Measurements from ENCODE around the gene CHMP4B. TPM values are rescaled to one million over a fixed set of nuclear protein-coding genes. Genes with fewer than 3 reads are reported as not detected.

CHMP4B gene
- polyA plus RNA-seq, 2 of the 4 experiments (the other 2 are of a cell fraction) = 81.3 to 104 TPM

DNA sequence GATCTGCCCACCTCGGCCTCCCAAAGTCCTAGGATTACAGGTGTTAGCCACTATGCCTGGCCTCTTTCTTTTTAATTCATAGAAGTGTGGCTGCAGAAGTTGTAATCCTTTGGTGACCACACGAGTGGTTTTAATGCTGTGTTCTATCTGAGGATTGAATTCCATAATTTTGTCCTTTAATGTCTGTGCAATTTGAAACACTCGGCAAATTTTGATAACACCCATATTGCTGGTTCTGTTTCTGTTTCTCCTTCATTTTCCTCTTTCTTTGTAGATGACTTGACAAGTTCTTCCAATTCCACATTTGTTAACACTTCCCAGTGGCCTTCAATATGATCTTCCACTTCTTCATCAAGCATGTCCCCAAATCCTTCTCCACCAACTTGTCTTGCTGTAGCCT lies 2.8 kb upstream of the CHMP4B start:
- POLR2A ChIA-PET = no interaction called here
- Histone ChIP-seq H3K27ac (no peak overlapping the region), H3K4me2 (no peak overlapping the region), H3K9me3 (no peaks in the 10 kb centered on the region), H3K4me3 (no peak overlapping the region), H3K4me1 (peaks cover 17% of the 10 kb centered on the region)
- ATAC-seq (no peak), FAIRE-seq (no peak), DNase-seq (ENCODE audit: low read depth in 1 of 2, low spot score in 1 of 2) (no peak)
- CTCF ChIA-PET = interaction anchor here (0.8 to 4.5 kb wide), 2 partner anchors 15 to 262 kb away, joined by 3 to 25 read pairs; no protein-coding TSS in a partner anchor
- TF ChIP-seq, protein P1, sequence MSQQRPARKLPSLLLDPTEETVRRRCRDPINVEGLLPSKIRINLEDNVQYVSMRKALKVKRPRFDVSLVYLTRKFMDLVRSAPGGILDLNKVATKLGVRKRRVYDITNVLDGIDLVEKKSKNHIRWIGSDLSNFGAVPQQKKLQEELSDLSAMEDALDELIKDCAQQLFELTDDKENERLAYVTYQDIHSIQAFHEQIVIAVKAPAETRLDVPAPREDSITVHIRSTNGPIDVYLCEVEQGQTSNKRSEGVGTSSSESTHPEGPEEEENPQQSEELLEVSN (IDR thresholded peaks at IDR 0.05; ENCODE audit: borderline replicate concordance, low read depth) = no peak
- TF ChIP-seq MYC (IDR thresholded peaks at IDR 0.05; ENCODE audit: borderline replicate concordance, low read length) (no peak), FOSL2 (IDR thresholded peaks at IDR 0.05) (no peak), FOSL2 (CRISPR knock-in tag; IDR thresholded peaks at IDR 0.05) (no peak), MAFK (IDR thresholded peaks at IDR 0.05; ENCODE audit: partially characterized antibody) (peak; percentile 53), SREBF2 (IDR thresholded peaks at IDR 0.05) (no peak)
- 85% methylated on average over 3 of the region's 3 CpGs for WGBS (ENCODE audit: missing lambda C conversion rate)

DNA sequence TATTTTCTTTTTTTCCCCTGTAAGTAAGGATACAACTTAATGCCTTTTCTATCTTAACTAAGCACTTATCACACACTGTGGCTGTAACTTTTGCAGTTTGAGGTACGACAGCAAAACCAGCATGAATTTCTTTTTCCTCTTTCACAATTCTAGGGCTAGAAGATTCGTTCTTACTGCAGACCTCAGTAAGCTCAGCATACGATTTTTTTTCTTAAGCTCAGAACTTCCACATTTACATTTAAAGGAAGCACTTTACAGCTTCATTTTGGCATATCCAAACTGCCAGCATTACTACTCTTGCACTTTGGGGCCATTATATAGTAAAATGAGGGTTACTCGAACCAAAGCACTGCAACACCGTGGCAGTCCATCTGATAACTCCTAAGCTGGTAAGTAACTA lies 889 bp upstream of the CHMP4B start:
- Histone ChIP-seq H3K4me1 (peaks cover 19% of the 10 kb centered on the region), H3K4me3 (no peak overlapping the region), H3K4me2 (no peak overlapping the region), H3K27ac (no peak overlapping the region), H3K9me3 (no peaks in the 10 kb centered on the region)
- FAIRE-seq (no peak), DNase-seq (ENCODE audit: low read depth in 1 of 2, low spot score in 1 of 2) (no peak), ATAC-seq (no peak)
- TF ChIP-seq KDM1A (IDR thresholded peaks at IDR 0.05; ENCODE audit: low read depth) (no peak), SMC3 (IDR thresholded peaks at IDR 0.05) (no peak), CBX8 (IDR thresholded peaks at IDR 0.05) (no peak), HEYL (CRISPR knock-in tag; IDR thresholded peaks at IDR 0.05) (no peak), TP53 (CRISPR knock-in tag; IDR thresholded peaks at IDR 0.05) (no peak)
- TF ChIP-seq, protein P2, sequence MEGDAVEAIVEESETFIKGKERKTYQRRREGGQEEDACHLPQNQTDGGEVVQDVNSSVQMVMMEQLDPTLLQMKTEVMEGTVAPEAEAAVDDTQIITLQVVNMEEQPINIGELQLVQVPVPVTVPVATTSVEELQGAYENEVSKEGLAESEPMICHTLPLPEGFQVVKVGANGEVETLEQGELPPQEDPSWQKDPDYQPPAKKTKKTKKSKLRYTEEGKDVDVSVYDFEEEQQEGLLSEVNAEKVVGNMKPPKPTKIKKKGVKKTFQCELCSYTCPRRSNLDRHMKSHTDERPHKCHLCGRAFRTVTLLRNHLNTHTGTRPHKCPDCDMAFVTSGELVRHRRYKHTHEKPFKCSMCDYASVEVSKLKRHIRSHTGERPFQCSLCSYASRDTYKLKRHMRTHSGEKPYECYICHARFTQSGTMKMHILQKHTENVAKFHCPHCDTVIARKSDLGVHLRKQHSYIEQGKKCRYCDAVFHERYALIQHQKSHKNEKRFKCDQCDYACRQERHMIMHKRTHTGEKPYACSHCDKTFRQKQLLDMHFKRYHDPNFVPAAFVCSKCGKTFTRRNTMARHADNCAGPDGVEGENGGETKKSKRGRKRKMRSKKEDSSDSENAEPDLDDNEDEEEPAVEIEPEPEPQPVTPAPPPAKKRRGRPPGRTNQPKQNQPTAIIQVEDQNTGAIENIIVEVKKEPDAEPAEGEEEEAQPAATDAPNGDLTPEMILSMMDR (IDR thresholded peaks at IDR 0.05) = no peak
- TF ChIP-seq, protein P3, sequence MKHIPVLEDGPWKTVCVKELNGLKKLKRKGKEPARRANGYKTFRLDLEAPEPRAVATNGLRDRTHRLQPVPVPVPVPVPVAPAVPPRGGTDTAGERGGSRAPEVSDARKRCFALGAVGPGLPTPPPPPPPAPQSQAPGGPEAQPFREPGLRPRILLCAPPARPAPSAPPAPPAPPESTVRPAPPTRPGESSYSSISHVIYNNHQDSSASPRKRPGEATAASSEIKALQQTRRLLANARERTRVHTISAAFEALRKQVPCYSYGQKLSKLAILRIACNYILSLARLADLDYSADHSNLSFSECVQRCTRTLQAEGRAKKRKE (CRISPR knock-in tag; IDR thresholded peaks at IDR 0.05; ENCODE audit: low read depth) = no peak
- ChIA-PET CTCF (interaction anchor here (1.2 to 4.5 kb wide), 3 partner anchors 17 to 78 kb away, joined by 3 to 25 read pairs (median 7); partner anchors contain the start of gene ZNF341), POLR2A (interaction anchor here (2.3 kb wide), 1 partner anchor 183 kb away, joined by 11 read pairs; the partner anchor contains the start of gene RALY)
- 19% methylated on average over 5 of the region's 5 CpGs for WGBS (ENCODE audit: missing lambda C conversion rate)

DNA sequence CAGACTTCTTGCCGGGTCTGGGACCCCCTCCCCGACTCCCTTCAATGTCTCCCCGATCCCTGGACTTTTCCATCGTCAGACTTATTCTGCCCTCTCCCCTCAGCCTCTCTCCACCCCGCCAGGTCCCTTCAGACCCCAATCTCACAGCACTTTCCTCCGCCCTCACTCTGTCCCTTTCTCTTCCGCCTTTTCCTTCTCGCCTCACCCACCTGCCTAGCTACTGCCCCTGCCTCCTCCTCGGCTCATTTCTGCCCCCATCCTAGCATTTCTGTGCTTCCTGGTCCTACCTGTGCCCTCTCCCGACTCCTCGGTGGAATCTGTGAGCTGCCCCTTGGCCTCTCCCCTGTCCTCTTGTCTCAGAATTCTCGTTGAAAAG lies 616 bp downstream of the CHMP4B start:
- TF ChIP-seq MAFK (IDR thresholded peaks at IDR 0.05; ENCODE audit: partially characterized antibody) (no peak), JUN (IDR thresholded peaks at IDR 0.05) (no peak), KDM5A (IDR thresholded peaks at IDR 0.05) (no peak), EP300 (IDR thresholded peaks at IDR 0.05) (no peak), SREBF2 (IDR thresholded peaks at IDR 0.05) (no peak), HDAC2 (IDR thresholded peaks at IDR 0.05) (no peak), HOXB13 (CRISPR knock-in tag; IDR thresholded peaks at IDR 0.05; ENCODE audit: low read depth) (no peak), ZSCAN20 (CRISPR knock-in tag; IDR thresholded peaks at IDR 0.05) (no peak), MAZ (IDR thresholded peaks at IDR 0.05; ENCODE audit: borderline replicate concordance, low read depth, low read length) (no peak)
- TF ChIP-seq, protein P1 (IDR thresholded peaks at IDR 0.05; ENCODE audit: borderline replicate concordance, low read depth) = no peak; the same call in 1 of the 2 replicates
- TF ChIP-seq, protein P4, sequence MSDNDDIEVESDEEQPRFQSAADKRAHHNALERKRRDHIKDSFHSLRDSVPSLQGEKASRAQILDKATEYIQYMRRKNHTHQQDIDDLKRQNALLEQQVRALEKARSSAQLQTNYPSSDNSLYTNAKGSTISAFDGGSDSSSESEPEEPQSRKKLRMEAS (IDR thresholded peaks at IDR 0.05) = no peak
- TF ChIP-seq, protein P5, sequence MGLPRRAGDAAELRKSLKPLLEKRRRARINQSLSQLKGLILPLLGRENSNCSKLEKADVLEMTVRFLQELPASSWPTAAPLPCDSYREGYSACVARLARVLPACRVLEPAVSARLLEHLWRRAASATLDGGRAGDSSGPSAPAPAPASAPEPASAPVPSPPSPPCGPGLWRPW (IDR thresholded peaks at IDR 0.05) = no peak
- TF ChIP-seq, protein P3 (CRISPR knock-in tag; IDR thresholded peaks at IDR 0.05; ENCODE audit: low read depth) = no peak
- DNase-seq (ENCODE audit: low read depth in 1 of 2, low spot score in 1 of 2) = no peak
- ATAC-seq = peak; percentile 12 to 26; a peak in 5 of 6 replicates
- peaks cover 23% of the 10 kb centered on the region for H3K4me1 ChIP-seq
- FAIRE-seq = no peak
- peak overlapping the region; percentile 93 for H3K4me2 ChIP-seq
- WGBS (ENCODE audit: missing lambda C conversion rate) = under 1% methylated on average over 12 of the region's 12 CpGs
- H3K9me3 ChIP-seq = no peaks in the 10 kb centered on the region
- peak overlapping the region; percentile 76 for H3K4me3 ChIP-seq
- H3K27ac ChIP-seq = peak overlapping the region; percentile 88 to 94
- ChIA-PET POLR2A (interaction anchor here (0.6 to 3.5 kb wide), 6 partner anchors 9 to 300 kb away, joined by 3 to 14 read pairs (median 4); partner anchors contain the start of genes EIF2S2, RALY and ZNF341), CTCF (interaction anchor here (1.1 to 4.5 kb wide), 4 partner anchors 14 to 140 kb away, joined by 3 to 25 read pairs (median 6); partner anchors contain the start of gene ZNF341)
